ENCODE data around the gene TNNT3. TPM values are rescaled to one million over a fixed set of nuclear protein-coding genes. Genes with fewer than 3 reads are reported as not detected.

The TNNT3 gene
- total and polyA plus RNA-seq, 10 donors = 0.64 to 4.9 (median 2.0) TPM; not detected in 1

GRCh38 chr11:1916132-1916985 is 3.1 kb upstream of the TNNT3 start:
- DNase-seq = peak; percentile 82
- Histone ChIP-seq H3K9me3 (no peaks in the 10 kb centered on the region), H3K4me1 (peaks cover 0 to 26% (median 2%) of the 10 kb centered on the region in 6 donors), H3K36me3 (no peaks in the 10 kb centered on the region), H3K27ac (peak overlapping the region in 3 of 8 donors; percentile 10 to 46 (median 30)), H3K4me3 (no peak overlapping the region), H3K27me3 (replicated peaks in 1 of 7) (peaks cover 0 to 6% (median 0%) of the 10 kb centered on the region in 7 donors)
- TF ChIP-seq POLR2AphosphoS5 (IDR thresholded peaks at IDR 0.05) (peak; percentile 51 to 80 (median 72)), POLR2A (IDR thresholded peaks at IDR 0.05) (no peak)
- WGBS, 5 donors = 70 to 89% (median 75%) methylated on average over 10 to 14 of the region's 14 CpGs
- intact Hi-C loops (cut with DNase I; ENCODE audit: low total_unique reads) = loop anchor here (1.0 to 5.0 kb wide), 2 partner anchors 23 to 34 kb away; no protein-coding TSS in a partner anchor

- H3K9me3 ChIP-seq = no peaks in the 10 kb centered on the region
- TF ChIP-seq CTCF (IDR thresholded peaks at IDR 0.05 in 8 of 11, conservative IDR thresholded peaks at IDR 0.05 in 3 of 11) = no peak
- TF ChIP-seq POLR2A (IDR thresholded peaks at IDR 0.05) = no peak
- TF ChIP-seq POLR2AphosphoS5 (IDR thresholded peaks at IDR 0.05) = peak; percentile 46 to 72 (median 63)
- H3K4me3 ChIP-seq = no peak overlapping the region
- DNase-seq = peak; percentile 77
- peaks cover 0 to 12% (median 0%) of the 10 kb centered on the region in 7 donors for H3K27me3 ChIP-seq (replicated peaks in 1 of 7)
- peaks cover 0 to 26% (median 2%) of the 10 kb centered on the region in 6 donors for H3K4me1 ChIP-seq
- intact Hi-C loops (cut with DNase I; ENCODE audit: low total_unique reads) = loop anchor here (1.0 to 5.0 kb wide), 2 partner anchors 24 to 35 kb away; no protein-coding TSS in a partner anchor
- no peaks in the 10 kb centered on the region for H3K36me3 ChIP-seq
- 44 to 88% (median 71%) methylated on average over 4 to 8 of the region's 8 CpGs for WGBS, 5 donors
- H3K27ac ChIP-seq = peak overlapping the region in 3 of 8 donors; percentile 10 to 46 (median 30)
Observed at GRCh38 chr11:1916986-1917522, 2.4 kb upstream of the TNNT3 start.

GRCh38 chr11:1917523-1918435 is 1.7 kb upstream of the TNNT3 start:
- Histone ChIP-seq H3K9me3 (no peaks in the 10 kb centered on the region), H3K27ac (peak overlapping the region in 2 of 8 donors; percentile 30 to 46), H3K27me3 (replicated peaks in 1 of 7) (peaks cover 0 to 19% (median 0%) of the 10 kb centered on the region in 7 donors), H3K36me3 (no peaks in the 10 kb centered on the region), H3K4me1 (peaks cover 0 to 21% (median 2%) of the 10 kb centered on the region in 6 donors), H3K4me3 (no peak overlapping the region)
- peak; percentile 85 for DNase-seq
- TF ChIP-seq POLR2AphosphoS5 (IDR thresholded peaks at IDR 0.05) (peak; percentile 6 to 67 (median 18)), POLR2A (IDR thresholded peaks at IDR 0.05) (no peak), CTCF (IDR thresholded peaks at IDR 0.05 in 8 of 11, conservative IDR thresholded peaks at IDR 0.05 in 3 of 11) (peak; percentile 11 to 69 (median 45))
- WGBS, 5 donors = 67 to 80% (median 71%) methylated on average over 17 to 34 of the region's 34 CpGs
- intact Hi-C loops (cut with DNase I; ENCODE audit: low total_unique reads) = loop anchor here (5.0 kb wide), 1 partner anchor 35 kb away; no protein-coding TSS in a partner anchor
